GM12891 (cell line): Measurements from ENCODE around the gene RTL1.

ENCODE experiments used
- PAX5 ChIP-seq: IDR thresholded peaks from 2 replicates; pipeline ENCODE4 v1.6.1; 2011; ENCODE audit warnings: low read length, moderate library complexity, mild to moderate bottlenecking; ENCODE audit not compliant: insufficient read depth, severe bottlenecking
- POLR2A ChIP-seq: IDR thresholded peaks from 2 replicates; pipeline ENCODE4 v1.6.1; 2011; ENCODE audit warnings: low read depth, low read length, control low read depth
- POLR2AphosphoS5 ChIP-seq: IDR thresholded peaks from 2 replicates; pipeline ENCODE4 v1.6.1; 2011; ENCODE audit warnings: low read depth, low read length, control low read depth
- TAF1 ChIP-seq: IDR thresholded peaks from 2 replicates; pipeline ENCODE4 v1.6.1; 2011; ENCODE audit warnings: low read depth, low read length, control low read depth

DNA sequence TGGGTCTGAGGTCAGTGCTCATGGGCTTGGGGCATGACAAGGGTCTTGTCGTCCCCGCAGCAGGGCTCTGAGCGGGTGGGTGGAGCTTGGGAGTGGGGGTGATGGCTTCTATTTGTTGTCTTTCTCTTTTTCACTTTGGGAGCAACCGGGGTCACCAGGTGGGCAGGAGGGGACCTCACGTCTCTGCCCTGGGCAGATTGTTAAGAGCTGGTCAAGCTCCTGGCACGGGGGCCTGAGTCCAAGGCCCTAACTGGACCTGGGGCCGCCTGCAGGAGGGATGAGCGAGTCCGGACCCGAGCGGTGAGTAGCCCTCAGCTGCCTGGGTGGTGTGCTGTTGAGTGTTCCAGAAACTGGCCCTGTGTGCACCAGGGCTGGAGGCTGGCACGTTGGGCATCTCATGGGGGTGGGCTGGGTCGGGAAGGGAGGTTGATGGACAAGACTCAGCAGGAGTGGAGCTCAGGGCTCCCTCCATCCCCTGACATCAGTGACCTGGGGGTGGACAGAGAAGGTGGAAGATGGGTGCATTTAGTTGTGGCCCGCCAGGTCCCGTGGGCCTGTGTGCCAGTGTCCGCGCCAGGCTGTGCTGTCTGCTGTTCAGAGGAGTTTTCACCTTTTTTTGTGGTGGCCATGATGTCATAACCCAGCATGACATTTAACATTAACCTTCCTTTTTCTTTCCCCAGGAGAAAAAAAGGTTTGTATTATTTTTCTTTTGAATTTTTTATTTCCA, 27.5 kb downstream of the RTL1 start:
- no peak for TF ChIP-seq POLR2AphosphoS5
- no peak for TF ChIP-seq TAF1
- TF ChIP-seq PAX5, result no peak
- TF ChIP-seq POLR2A, result no peak
